HepG2 (cell line): ENCODE results near the gene NR2F6. TPM values are rescaled to one million over a fixed set of nuclear protein-coding genes. Genes with fewer than 3 reads are reported as not detected.

Source experiments
- ATRX ChIP-seq: sonication (generic); formaldehyde crosslinking; IDR thresholded peaks from 2 replicates; pipeline ENCODE4 v1.4.0; 2020; ENCODE audit warnings: missing genetic modification reagents, borderline replicate concordance
- BRD4 ChIP-seq: sonication (generic); formaldehyde crosslinking; IDR thresholded peaks from 2 replicates; pipeline ENCODE4 v1.4.0; 2020; ENCODE audit warnings: missing genetic modification reagents
- CEBPG ChIP-seq: IDR thresholded peaks from 2 replicates; pipeline ENCODE4 v1.6.1; 2016
- DR1 ChIP-seq: sonication (generic); formaldehyde crosslinking; IDR thresholded peaks from 2 replicates; pipeline ENCODE4 v1.8.0; 2021; ENCODE audit warnings: mild to moderate bottlenecking, missing genetic modification reagents, inconsistent platforms
- EED ChIP-seq: sonication (generic); formaldehyde crosslinking; IDR thresholded peaks from 2 replicates; pipeline ENCODE4 v1.5.0; 2020; ENCODE audit warnings: mild to moderate bottlenecking, missing genetic modification reagents
- ELF3 ChIP-seq: IDR thresholded peaks from 2 replicates; pipeline ENCODE4 v1.6.1; 2016; ENCODE audit warnings: missing genetic modification reagents, missing compliant biosample characterization
- EZH2 ChIP-seq: conservative IDR thresholded peaks from 2 replicates; pipeline ENCODE4 v1.6.1; 2012; ENCODE audit warnings: mild to moderate bottlenecking, low read depth, low read length, moderate library complexity
- FOSL1 ChIP-seq: sonication (generic); formaldehyde crosslinking; IDR thresholded peaks from 2 replicates; pipeline ENCODE4 v1.9.0; 2021; ENCODE audit warnings: missing genetic modification reagents, borderline replicate concordance
- MAX ChIP-seq: IDR thresholded peaks from 2 replicates; pipeline ENCODE4 v1.6.1; 2012; ENCODE audit warnings: inconsistent platforms
- NFYC ChIP-seq: IDR thresholded peaks from 2 replicates; pipeline ENCODE4 v1.6.1; 2016; ENCODE audit warnings: missing genetic modification reagents, missing compliant biosample characterization
- ONECUT2 ChIP-seq: sonication (generic); formaldehyde crosslinking; IDR thresholded peaks from 2 replicates; pipeline ENCODE4 v1.4.0; 2020; ENCODE audit warnings: missing genetic modification reagents
- SATB2 ChIP-seq: sonication (generic); formaldehyde crosslinking; IDR thresholded peaks from 2 replicates; pipeline ENCODE4 v1.5.0; 2020; ENCODE audit warnings: missing genetic modification reagents
- STAT5B ChIP-seq: sonication (generic); formaldehyde crosslinking; IDR thresholded peaks from 2 replicates; pipeline ENCODE4 v1.4.0; 2020; ENCODE audit warnings: missing genetic modification reagents
- TFDP1 ChIP-seq: IDR thresholded peaks from 2 replicates; pipeline ENCODE4 v1.6.1; 2016; ENCODE audit warnings: missing compliant biosample characterization, missing genetic modification reagents, borderline replicate concordance
- THAP7 ChIP-seq: sonication (generic); formaldehyde crosslinking; IDR thresholded peaks from 2 replicates; pipeline ENCODE4 v1.8.1; 2023; ENCODE audit warnings: mild to moderate bottlenecking, missing genetic modification reagents
- ZBTB46 ChIP-seq: sonication (generic); formaldehyde crosslinking; IDR thresholded peaks from 2 replicates; pipeline ENCODE4 v1.4.0; 2020; ENCODE audit warnings: mild to moderate bottlenecking, missing genetic modification reagents, borderline replicate concordance
- ZC3H13 ChIP-seq: sonication (generic); formaldehyde crosslinking; IDR thresholded peaks from 2 replicates; pipeline ENCODE4 v1.8.1; 2023; ENCODE audit warnings: mild to moderate bottlenecking, missing genetic modification reagents, moderate library complexity
- ZFP41 ChIP-seq: sonication (generic); formaldehyde crosslinking; IDR thresholded peaks from 2 replicates; pipeline ENCODE4 v1.4.0; 2020; ENCODE audit warnings: mild to moderate bottlenecking, missing genetic modification reagents, borderline replicate concordance
- ZFY ChIP-seq: sonication (generic); formaldehyde crosslinking; IDR thresholded peaks from 2 replicates; pipeline ENCODE4 v1.4.0; 2020; ENCODE audit warnings: missing genetic modification reagents
- ZNF230 ChIP-seq: sonication (generic); formaldehyde crosslinking; IDR thresholded peaks from 2 replicates; pipeline ENCODE4 v1.4.0; 2020; ENCODE audit warnings: mild to moderate bottlenecking, missing genetic modification reagents
- ZNF432 ChIP-seq: sonication (generic); formaldehyde crosslinking; IDR thresholded peaks from 2 replicates; pipeline ENCODE4 v1.5.0; 2020; ENCODE audit warnings: missing genetic modification reagents, mild to moderate bottlenecking, borderline replicate concordance
- ZNF7 ChIP-seq: IDR thresholded peaks from 2 replicates; pipeline ENCODE4 v1.6.1; 2016; ENCODE audit warnings: missing biosample characterization, missing genetic modification reagents
- ZNF816 ChIP-seq: sonication (generic); formaldehyde crosslinking; IDR thresholded peaks from 2 replicates; pipeline ENCODE4 v1.8.0; 2022; ENCODE audit warnings: missing genetic modification reagents, mild to moderate bottlenecking, borderline replicate concordance
- ZUFSP ChIP-seq: sonication (generic); formaldehyde crosslinking; IDR thresholded peaks from 2 replicates; pipeline ENCODE4 v1.9.0; 2021; ENCODE audit warnings: missing genetic modification reagents, mild to moderate bottlenecking, borderline replicate concordance
- polyA plus RNA-seq, 8 experiments: library from polyadenylated mRNA; depleted of rRNA in 3 of 8; stranded (reverse) in 7 of 8; unstranded in 1 of 8; fragments of >200 nt; fragmentation: Illumina TruSeq in 4 of 8; extraction: Trizol in 4 of 8; gene quantifications; 2 replicates each; pipeline versions ENCODE4 v1.2.1 to v1.2.3, GENCODE V29; 2011 to 2016; ENCODE audit warnings: low read depth in 4 of 8, missing spikeins in 1 of 8, mixed read lengths in 1 of 8; ENCODE audit not compliant: insufficient read depth in 1 of 8
- total RNA-seq, 5 experiments: library from RNA; depleted of rRNA; stranded (reverse); fragments of >200 nt; fragmentation: Illumina TruSeq; extraction: Trizol; gene quantifications; 2 replicates each; pipeline ENCODE4 v1.2.3, GENCODE V29; 2016; ENCODE audit warnings: low read depth in 1 of 5

NR2F6 gene
- total and polyA plus RNA-seq, 2 of the 13 experiments (the other 11 are each of a cell fraction or from before 2014, with no cell fraction given): 30.9 to 72.4 TPM

GRCh38 chr19:17255150-17255621, 9.5 kb upstream of the NR2F6 start (continued):
- TF ChIP-seq DR1 (CRISPR knock-in tag): no peak
- TF ChIP-seq STAT5B (CRISPR knock-in tag): no peak
- no peak for TF ChIP-seq SATB2 (CRISPR knock-in tag)
- 0 out of 2 replicates have a peak, but pooled peaks have one; percentile 23 for TF ChIP-seq EED (CRISPR knock-in tag)
- no peak for TF ChIP-seq ZFP41 (CRISPR knock-in tag)
- TF ChIP-seq ZC3H13 (CRISPR knock-in tag): 0 out of 2 replicates have a peak, but pooled peaks have one; percentile 10
- no peak for TF ChIP-seq EZH2
- TF ChIP-seq MAX: peak; percentile 82
- no peak for TF ChIP-seq ZNF816 (CRISPR knock-in tag)
- no peak for TF ChIP-seq ZBTB46
- peak; percentile 76 for TF ChIP-seq CEBPG (CRISPR knock-in tag)
- TF ChIP-seq ELF3 (CRISPR knock-in tag): no peak
- TF ChIP-seq THAP7: 0 out of 2 replicates have a peak, but pooled peaks have one; percentile 25
- TF ChIP-seq ZFY (CRISPR knock-in tag): peak; percentile 74
- TF ChIP-seq ZNF7 (CRISPR knock-in tag): 0 out of 2 replicates have a peak, but pooled peaks have one; percentile 17
- TF ChIP-seq ZNF230 (CRISPR knock-in tag): no peak
- TF ChIP-seq FOSL1 (CRISPR knock-in tag): no peak
- no peak for TF ChIP-seq NFYC (CRISPR knock-in tag)
- TF ChIP-seq ONECUT2 (CRISPR knock-in tag): no peak
- no peak for TF ChIP-seq BRD4 (CRISPR knock-in tag)
- TF ChIP-seq ZNF432 (CRISPR knock-in tag): no peak
- no peak for TF ChIP-seq ZUFSP (CRISPR knock-in tag)
- no peak for TF ChIP-seq ATRX (CRISPR knock-in tag)
- peak; percentile 67; the same call in 1 of the 2 replicates for TF ChIP-seq TFDP1 (CRISPR knock-in tag)
